ENCODE results near the gene ADGRL3.
"Not testable (repeated sequence)": the region's sequence is repeated elsewhere in the genome, so short reads cannot be mapped to it uniquely, and the experiment has no call there.

Gene ADGRL3

DNA sequence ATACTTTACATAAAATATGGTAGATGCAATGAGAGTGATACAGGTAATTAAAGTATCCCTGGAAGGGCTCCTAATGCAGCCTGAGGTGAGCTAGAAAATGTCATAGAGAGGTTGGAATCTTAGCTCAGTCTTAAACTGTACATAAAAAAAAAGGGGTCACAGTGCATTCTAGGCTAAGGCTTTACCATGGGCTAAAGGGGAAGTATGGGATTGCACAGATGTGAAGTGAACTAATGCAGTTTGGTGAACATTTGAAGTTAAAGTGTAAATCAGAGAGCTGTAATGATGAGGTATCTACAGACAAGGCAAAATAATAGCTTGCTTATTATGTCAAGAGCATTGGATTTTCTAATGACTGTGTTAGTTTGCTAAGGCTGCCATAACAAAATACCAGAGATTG, 405.9 kb downstream of the ADGRL3 start:
- TF ChIP-seq, protein P1, sequence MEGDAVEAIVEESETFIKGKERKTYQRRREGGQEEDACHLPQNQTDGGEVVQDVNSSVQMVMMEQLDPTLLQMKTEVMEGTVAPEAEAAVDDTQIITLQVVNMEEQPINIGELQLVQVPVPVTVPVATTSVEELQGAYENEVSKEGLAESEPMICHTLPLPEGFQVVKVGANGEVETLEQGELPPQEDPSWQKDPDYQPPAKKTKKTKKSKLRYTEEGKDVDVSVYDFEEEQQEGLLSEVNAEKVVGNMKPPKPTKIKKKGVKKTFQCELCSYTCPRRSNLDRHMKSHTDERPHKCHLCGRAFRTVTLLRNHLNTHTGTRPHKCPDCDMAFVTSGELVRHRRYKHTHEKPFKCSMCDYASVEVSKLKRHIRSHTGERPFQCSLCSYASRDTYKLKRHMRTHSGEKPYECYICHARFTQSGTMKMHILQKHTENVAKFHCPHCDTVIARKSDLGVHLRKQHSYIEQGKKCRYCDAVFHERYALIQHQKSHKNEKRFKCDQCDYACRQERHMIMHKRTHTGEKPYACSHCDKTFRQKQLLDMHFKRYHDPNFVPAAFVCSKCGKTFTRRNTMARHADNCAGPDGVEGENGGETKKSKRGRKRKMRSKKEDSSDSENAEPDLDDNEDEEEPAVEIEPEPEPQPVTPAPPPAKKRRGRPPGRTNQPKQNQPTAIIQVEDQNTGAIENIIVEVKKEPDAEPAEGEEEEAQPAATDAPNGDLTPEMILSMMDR (IDR thresholded peaks at IDR 0.05; ENCODE audit: control extremely low read depth, extremely low read depth, low read depth, missing control alignments), result no peak

DNA sequence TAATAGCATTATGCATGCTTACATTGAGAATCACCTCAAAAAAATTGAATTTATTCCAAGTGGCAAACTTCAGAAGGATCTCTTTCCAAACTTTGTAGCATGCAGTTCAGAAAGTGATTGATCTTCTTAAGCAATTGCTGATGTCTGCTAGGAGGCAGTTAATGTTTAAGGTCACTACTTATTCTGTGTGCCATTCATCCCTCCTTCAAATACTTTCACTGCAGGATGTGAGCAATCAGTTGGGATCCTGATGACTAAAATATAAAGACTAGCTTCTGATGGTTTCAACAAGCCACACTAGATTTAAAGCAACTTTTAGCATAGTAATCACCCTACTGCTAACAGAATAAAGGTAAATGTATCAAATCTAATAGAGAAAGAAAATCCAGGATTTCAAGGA, 414.1 kb downstream of the ADGRL3 start:
- TF ChIP-seq, protein P1 (IDR thresholded peaks at IDR 0.05; ENCODE audit: control extremely low read depth, extremely low read depth, low read depth, missing control alignments), result no peak
- CTCF ChIA-PET, result no interaction called here
- POLR2A ChIA-PET, result no interaction called here
- DNase-seq (ENCODE audit: extremely low spot score), result no peak

More for the DNA sequence above, 405.9 kb downstream of the ADGRL3 start:
- no peak for DNase-seq (ENCODE audit: extremely low spot score)
- POLR2A ChIA-PET, result no interaction called here
- CTCF ChIA-PET, result interaction anchor here (1.2 kb wide), 1 partner anchor 16 kb away, joined by 3 read pairs; no protein-coding TSS in a partner anchor

DNA sequence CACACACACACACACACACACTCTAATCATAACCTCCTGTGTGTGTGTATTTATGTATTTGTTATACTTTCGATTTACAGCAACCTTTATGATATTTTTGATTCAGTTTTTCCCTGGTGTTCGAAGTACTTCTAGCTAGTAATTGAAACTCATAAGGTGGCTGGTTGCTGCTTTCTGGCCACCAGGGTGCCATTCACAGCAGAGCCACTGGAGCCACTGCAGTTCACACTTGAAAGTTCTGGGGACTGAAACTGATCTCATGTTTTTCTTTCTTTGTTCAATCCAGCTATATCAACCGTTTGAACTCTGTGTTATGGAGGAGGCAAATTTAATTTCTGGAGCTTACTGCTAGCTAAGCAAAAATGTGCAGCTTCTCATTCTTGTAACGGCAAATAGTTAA, 419.4 kb downstream of the ADGRL3 start:
- ChIA-PET POLR2A (no interaction called here), CTCF (interaction anchor here (1.0 kb wide), 2 partner anchors 37 to 127 kb away, joined by 3 read pairs; no protein-coding TSS in a partner anchor)
- no peak for DNase-seq (ENCODE audit: extremely low spot score)
- TF ChIP-seq, protein P1 (IDR thresholded peaks at IDR 0.05; ENCODE audit: control extremely low read depth, extremely low read depth, low read depth, missing control alignments), result no peak

DNA sequence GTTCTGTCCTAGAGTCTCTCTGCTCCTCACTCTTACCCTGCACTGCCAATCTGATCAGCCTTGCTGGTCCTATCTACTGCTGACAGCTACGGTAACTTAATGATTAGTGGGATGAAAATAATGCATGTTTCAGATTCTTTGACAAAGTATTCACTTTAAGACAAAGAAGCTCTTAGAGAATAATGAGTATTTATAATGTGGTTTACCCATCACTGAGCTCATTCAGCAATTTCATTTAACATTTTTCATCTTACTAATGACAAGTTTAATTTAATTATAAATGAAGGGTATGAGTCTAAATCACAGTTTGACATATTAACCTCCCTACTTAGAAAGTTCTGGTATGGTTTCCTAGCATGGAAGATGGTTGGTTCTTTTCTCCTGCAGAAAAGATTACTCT, 428.2 kb downstream of the ADGRL3 start:
- CTCF ChIA-PET, result no interaction called here
- DNase-seq (ENCODE audit: extremely low spot score), result no peak
- TF ChIP-seq, protein P1 (IDR thresholded peaks at IDR 0.05; ENCODE audit: control extremely low read depth, extremely low read depth, low read depth, missing control alignments), result no peak
- POLR2A ChIA-PET, result no interaction called here

DNA sequence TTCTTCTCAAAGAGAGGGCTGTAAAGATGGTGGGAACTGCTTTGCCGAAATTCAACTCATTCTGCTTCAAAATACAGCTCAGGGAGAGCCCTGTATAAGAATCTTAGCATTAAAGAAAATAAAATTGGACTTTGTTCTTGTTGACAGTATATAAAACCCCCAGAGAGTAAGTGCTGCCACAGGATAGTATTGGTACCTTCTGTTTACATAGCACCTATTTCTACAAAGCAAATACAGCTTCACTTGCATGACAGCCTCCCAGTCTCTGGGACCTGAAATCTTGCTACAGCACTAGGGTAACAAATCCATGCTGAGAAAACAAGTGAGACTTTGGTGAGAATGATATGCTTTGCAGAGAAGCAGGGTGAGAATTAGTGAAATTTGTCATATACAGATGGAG, 428.6 kb downstream of the ADGRL3 start:
- TF ChIP-seq, protein P1 (IDR thresholded peaks at IDR 0.05; ENCODE audit: control extremely low read depth, extremely low read depth, low read depth, missing control alignments), result no peak
- ChIA-PET POLR2A (no interaction called here), CTCF (no interaction called here)
- no peak for DNase-seq (ENCODE audit: extremely low spot score)

DNA sequence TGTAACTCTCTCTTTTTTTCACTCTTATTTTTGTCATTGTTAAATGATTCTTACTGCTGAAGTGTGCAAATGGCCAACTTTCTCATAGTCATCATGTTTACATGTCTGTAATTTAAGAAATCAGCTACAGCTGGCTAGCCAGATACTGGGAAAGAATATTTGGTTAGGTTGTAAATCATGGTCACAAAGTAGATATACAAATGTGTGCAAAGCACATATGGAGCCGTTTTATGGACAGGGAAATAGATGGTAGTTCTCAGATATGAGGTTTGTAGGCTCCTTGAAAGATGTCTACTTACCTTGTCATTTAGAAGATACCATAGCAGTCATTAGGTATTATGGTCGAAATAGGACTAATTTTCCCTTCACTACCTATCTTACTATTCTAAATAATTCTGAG, 430.4 kb downstream of the ADGRL3 start:
- CTCF ChIA-PET, result no interaction called here
- DNase-seq (ENCODE audit: extremely low spot score), result no peak
- POLR2A ChIA-PET, result no interaction called here
- TF ChIP-seq, protein P1 (IDR thresholded peaks at IDR 0.05; ENCODE audit: control extremely low read depth, extremely low read depth, low read depth, missing control alignments), result no peak

DNA sequence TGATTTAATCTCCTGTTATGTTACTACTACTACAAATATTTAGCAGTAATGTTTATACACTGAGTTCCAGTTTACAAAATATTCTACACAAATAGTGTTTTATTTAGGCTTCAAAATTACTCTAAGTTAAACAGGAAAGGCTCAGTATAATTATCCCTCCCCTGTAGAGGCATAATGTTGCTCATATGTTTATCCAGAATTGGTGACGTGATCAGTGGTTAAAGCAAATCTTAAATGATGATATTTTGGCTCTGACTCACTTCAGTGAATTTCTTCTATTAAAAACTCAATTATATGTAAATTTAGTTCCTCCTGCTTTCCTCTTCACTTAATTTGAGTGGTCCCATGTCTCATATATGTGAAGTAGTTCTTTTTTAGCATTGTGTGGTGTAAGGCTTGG, 438.5 kb downstream of the ADGRL3 start:
- TF ChIP-seq, protein P1 (IDR thresholded peaks at IDR 0.05; ENCODE audit: control extremely low read depth, extremely low read depth, low read depth, missing control alignments), result no peak
- POLR2A ChIA-PET, result no interaction called here
- no peak for DNase-seq (ENCODE audit: extremely low spot score)
- CTCF ChIA-PET, result no interaction called here

DNA sequence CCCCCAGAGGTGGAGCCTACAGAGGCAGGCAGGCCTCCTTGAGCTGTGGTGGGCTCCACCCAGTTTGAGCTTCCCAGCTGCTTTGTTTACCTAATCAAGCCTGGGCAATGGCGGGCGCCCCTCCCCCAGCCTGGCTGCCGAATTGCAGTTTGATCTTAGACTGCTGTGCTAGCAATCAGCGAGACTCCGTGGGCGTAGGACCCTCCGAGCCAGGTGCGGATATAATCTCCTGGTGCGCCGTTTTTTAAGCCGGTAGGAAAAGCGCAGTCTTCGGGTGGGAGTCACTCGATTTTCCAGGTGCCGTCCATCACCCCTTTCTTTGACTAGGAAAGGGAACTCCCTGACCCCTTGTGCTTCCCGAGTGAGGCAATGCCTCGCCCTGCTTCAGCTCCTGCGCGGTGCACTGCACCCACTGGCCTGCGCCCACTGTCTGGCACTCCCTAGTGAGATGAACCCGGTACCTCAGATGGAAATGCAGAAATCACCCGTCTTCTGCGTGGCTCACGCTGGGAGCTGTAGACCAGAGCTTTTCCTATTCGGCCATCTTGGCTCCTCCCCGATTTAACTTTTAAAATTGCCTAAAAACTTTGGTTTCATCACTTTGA, 446.7 kb downstream of the ADGRL3 start:
- CTCF ChIA-PET; POLR2A ChIA-PET; DNase-seq (ENCODE audit: extremely low spot score): not testable (repeated sequence)

Data from GM10248 (cell line).